Measurements from ENCODE around the gene PIAS1. TPM values are rescaled to one million over a fixed set of nuclear protein-coding genes. Genes with fewer than 3 reads are reported as not detected.
A peak's percentile ranks its signal among the peaks of the same experiment; 100 is the strongest.
"Not testable (repeated sequence)": the region's sequence is repeated elsewhere in the genome, so short reads cannot be mapped to it uniquely, and the experiment has no call there.

PIAS1 gene
- total RNA-seq, 3 donors from 2014 or later (not counting 1 experiment from before 2014, with no cell fraction given) = 94.7 to 103 (median 99.2) TPM

GRCh38 chr15:68200016-68200861 is 146.1 kb downstream of the PIAS1 start:
- WGBS (ENCODE audit: insufficient coverage) = 89% methylated on average over 16 of the region's 16 CpGs

GRCh38 chr15:68201153-68201878 is 147.2 kb downstream of the PIAS1 start:
- WGBS (ENCODE audit: insufficient coverage) = 97% methylated on average over 7 of the region's 7 CpGs
- DNase-seq = no peak
- H3K27ac Mint-ChIP-seq = no peak overlapping the region
- H3K4me1 ChIP-seq (ENCODE audit: control insufficient read depth, insufficient read depth, low read length) = peaks cover 8% of the 10 kb centered on the region
- H3K36me3 Mint-ChIP-seq = no peaks in the 10 kb centered on the region
- H3K27me3 Mint-ChIP-seq (ENCODE audit: low read depth in 2 of 2) = no peaks in the 10 kb centered on the region
- H3K9me3 ChIP-seq (ENCODE audit: control insufficient read depth, insufficient read depth, low read length) = no peaks in the 10 kb centered on the region
- H3K36me3 ChIP-seq (ENCODE audit: control insufficient read depth, insufficient read depth, low read length) = no peaks in the 10 kb centered on the region
- no peak overlapping the region for H3K27ac ChIP-seq (ENCODE audit: low read length)
- H3K4me3 ChIP-seq (ENCODE audit: low read length) = no peak overlapping the region
- intact Hi-C loops (cut with micrococcal nuclease) = no loop called here
- peaks cover 0 to 17% of the 10 kb centered on the region in 2 donors for H3K4me1 Mint-ChIP-seq
- no peak overlapping the region for H3K4me3 Mint-ChIP-seq
- no peak for ATAC-seq
- TF ChIP-seq CTCF (IDR thresholded peaks at IDR 0.05) = no peak
- no peaks in the 10 kb centered on the region for H3K27me3 ChIP-seq (ENCODE audit: control insufficient read depth, insufficient read depth, low read length)
- H3K9me3 Mint-ChIP-seq = no peaks in the 10 kb centered on the region

More at GRCh38 chr15:68200016-68200861, 146.1 kb downstream of the PIAS1 start:
- Histone ChIP-seq H3K27me3 (ENCODE audit: control insufficient read depth, insufficient read depth, low read length) (no peaks in the 10 kb centered on the region), H3K9me3 (ENCODE audit: control insufficient read depth, insufficient read depth, low read length) (no peaks in the 10 kb centered on the region), H3K36me3 (ENCODE audit: control insufficient read depth, insufficient read depth, low read length) (no peaks in the 10 kb centered on the region), H3K4me1 (ENCODE audit: control insufficient read depth, insufficient read depth, low read length) (peaks cover 3% of the 10 kb centered on the region), H3K27ac (ENCODE audit: low read length) (no peak overlapping the region), H3K4me3 (ENCODE audit: low read length) (no peak overlapping the region)
- intact Hi-C loops (cut with micrococcal nuclease) = no loop called here
- H3K4me1 Mint-ChIP-seq = peaks cover 0 to 11% of the 10 kb centered on the region in 2 donors
- peak overlapping the region in 1 of 2 donors; percentile 70 for H3K27ac Mint-ChIP-seq
- H3K9me3 Mint-ChIP-seq = no peaks in the 10 kb centered on the region
- no peak for TF ChIP-seq CTCF (IDR thresholded peaks at IDR 0.05)
- DNase-seq (no peak), ATAC-seq (no peak)
- H3K36me3 Mint-ChIP-seq = no peaks in the 10 kb centered on the region
- no peaks in the 10 kb centered on the region for H3K27me3 Mint-ChIP-seq (ENCODE audit: low read depth in 2 of 2)
- no peak overlapping the region for H3K4me3 Mint-ChIP-seq

- no CpG with 5 or more reads among the region's 3 CpGs for WGBS (ENCODE audit: insufficient coverage)
- Mint-ChIP-seq H3K36me3 (no peaks in the 10 kb centered on the region), H3K4me1 (peaks cover 0 to 21% of the 10 kb centered on the region in 2 donors), H3K4me3 (no peak overlapping the region), H3K27ac (no peak overlapping the region), H3K27me3 (ENCODE audit: low read depth in 2 of 2) (no peaks in the 10 kb centered on the region), H3K9me3 (no peaks in the 10 kb centered on the region)
- Histone ChIP-seq H3K4me1 (ENCODE audit: control insufficient read depth, insufficient read depth, low read length) (peaks cover 13% of the 10 kb centered on the region), H3K9me3 (ENCODE audit: control insufficient read depth, insufficient read depth, low read length) (no peaks in the 10 kb centered on the region), H3K27me3 (ENCODE audit: control insufficient read depth, insufficient read depth, low read length) (no peaks in the 10 kb centered on the region), H3K36me3 (ENCODE audit: control insufficient read depth, insufficient read depth, low read length) (no peaks in the 10 kb centered on the region), H3K4me3 (ENCODE audit: low read length) (no peak overlapping the region), H3K27ac (ENCODE audit: low read length) (no peak overlapping the region)
- intact Hi-C loops (cut with micrococcal nuclease) = no loop called here
- ATAC-seq (no peak), DNase-seq (no peak)
- TF ChIP-seq CTCF (IDR thresholded peaks at IDR 0.05) = no peak
Measured at GRCh38 chr15:68201879-68202261, 147.8 kb downstream of the PIAS1 start.

- intact Hi-C loops (cut with micrococcal nuclease); H3K9me3 Mint-ChIP-seq; DNase-seq; H3K27ac Mint-ChIP-seq; H3K4me3 Mint-ChIP-seq; H3K4me3 ChIP-seq (ENCODE audit: low read length); H3K36me3 ChIP-seq (ENCODE audit: control insufficient read depth, insufficient read depth, low read length); H3K27me3 ChIP-seq (ENCODE audit: control insufficient read depth, insufficient read depth, low read length); H3K36me3 Mint-ChIP-seq; ATAC-seq; H3K9me3 ChIP-seq (ENCODE audit: control insufficient read depth, insufficient read depth, low read length); H3K27ac ChIP-seq (ENCODE audit: low read length); H3K27me3 Mint-ChIP-seq (ENCODE audit: low read depth in 2 of 2): not testable (repeated sequence)
- peaks cover 0 to 18% of the 10 kb centered on the region in 2 donors for H3K4me1 Mint-ChIP-seq
- WGBS (ENCODE audit: insufficient coverage) = 99% methylated on average over 7 of the region's 7 CpGs
- peaks cover 14% of the 10 kb centered on the region for H3K4me1 ChIP-seq (ENCODE audit: control insufficient read depth, insufficient read depth, low read length)
Measured at GRCh38 chr15:68202994-68203393, 148.9 kb downstream of the PIAS1 start.
